ENCODE data around the gene JAM3. TPM values are rescaled to one million over a fixed set of nuclear protein-coding genes. Genes with fewer than 3 reads are reported as not detected.
A peak's percentile ranks its signal among the peaks of the same experiment; 100 is the strongest.

Gene JAM3
- total RNA-seq, 1 donor from 2014 or later = 156 TPM

GRCh38 chr11:134039726-134040385 lies 29.0 kb upstream of the JAM3 start:
- no peak for DNase-seq (ENCODE audit: low spot score)

DNA sequence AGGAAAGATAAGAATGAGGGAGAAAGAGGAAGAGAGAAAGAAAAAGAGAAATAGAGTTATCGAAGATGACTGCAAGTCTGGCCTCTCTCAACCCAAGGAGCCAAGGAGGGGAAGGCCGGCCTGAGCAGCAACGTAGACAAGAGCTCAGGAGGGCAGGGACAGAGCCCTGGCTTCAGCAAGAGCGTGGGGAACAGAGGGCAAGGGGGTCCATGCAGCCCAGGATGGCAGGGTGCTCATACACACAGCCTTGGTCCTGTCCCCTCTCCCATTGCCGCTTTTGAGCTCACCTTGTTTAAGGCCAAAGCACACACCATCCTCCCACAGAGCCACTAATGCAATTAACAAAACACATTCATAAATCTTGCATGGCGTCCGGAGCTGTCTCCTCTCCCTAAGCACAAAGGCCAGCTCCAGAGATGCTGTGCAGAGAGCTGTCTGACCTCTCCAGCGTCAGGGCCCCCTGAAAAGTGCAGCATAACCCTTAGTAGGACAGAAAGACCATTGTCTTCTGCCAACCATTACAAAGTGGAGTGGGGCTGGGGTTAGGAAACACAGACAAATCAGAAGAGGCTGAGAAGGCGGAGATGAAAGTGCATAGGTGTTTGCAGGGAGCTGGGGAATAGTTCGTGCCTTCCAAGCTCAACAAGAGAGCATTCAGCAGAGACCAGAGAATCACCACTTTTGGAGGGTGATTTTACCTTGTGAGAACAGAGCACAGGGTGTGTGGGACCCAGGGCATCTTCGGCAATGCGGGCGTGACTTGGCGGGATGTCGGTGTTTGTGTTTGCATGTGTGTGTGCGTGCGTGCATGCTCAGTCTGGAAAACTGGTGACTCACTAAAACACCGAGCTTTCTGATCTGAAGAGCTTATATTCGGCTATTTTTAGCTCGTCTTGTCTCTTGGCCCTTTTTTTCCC lies 28.2 kb upstream of the JAM3 start:
- DNase-seq (ENCODE audit: low spot score) = peak; percentile 98

GRCh38 chr11:134041349-134041748 lies 27.5 kb upstream of the JAM3 start:
- DNase-seq (ENCODE audit: low spot score) = no peak

GRCh38 chr11:134041791-134042696 lies 26.8 kb upstream of the JAM3 start:
- peak; percentile 97 for DNase-seq (ENCODE audit: low spot score)

- DNase-seq (ENCODE audit: low spot score) = no peak
Measured at GRCh38 chr11:134043821-134044420, 25.0 kb upstream of the JAM3 start.

DNA sequence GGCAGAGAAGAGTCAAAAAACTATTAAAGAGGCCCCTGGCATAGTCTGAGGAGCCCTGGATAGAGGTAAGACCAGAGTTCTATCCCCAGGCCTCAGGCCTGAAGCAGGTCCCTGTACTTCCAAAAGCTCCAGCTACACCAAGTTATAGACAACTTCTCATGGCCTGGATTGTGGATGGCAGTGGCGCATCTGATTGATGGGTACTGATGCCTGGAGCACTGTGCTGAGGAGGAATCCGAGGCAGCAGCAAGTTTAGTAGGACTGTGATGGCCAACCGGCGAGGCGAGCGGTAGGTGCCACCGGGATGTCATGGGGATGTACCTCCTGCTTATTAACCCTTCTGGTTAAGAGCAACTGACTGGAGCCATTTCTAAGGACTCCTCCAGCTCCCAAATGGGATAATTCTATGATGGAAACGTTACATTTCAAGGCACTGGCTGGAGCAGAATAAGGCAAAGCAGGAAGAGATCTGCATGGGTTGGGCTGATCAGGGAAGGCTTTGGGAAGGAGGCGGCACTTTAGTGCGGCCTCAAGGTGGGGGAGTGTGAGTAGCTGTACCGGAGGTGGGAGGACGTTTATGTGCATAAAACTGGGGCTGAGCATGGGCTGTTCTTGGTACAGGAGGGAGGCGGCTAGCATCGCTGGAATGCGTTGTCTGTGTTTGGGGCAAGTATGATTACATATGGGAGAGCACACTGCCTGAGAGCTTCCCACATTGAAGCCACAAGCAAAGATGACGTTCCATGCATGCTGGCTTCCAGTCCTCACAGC lies 24.2 kb upstream of the JAM3 start:
- DNase-seq (ENCODE audit: low spot score) = no peak

- peak; percentile 76 for DNase-seq (ENCODE audit: low spot score)
Measured at GRCh38 chr11:134045799-134046635, 22.9 kb upstream of the JAM3 start.

DNA sequence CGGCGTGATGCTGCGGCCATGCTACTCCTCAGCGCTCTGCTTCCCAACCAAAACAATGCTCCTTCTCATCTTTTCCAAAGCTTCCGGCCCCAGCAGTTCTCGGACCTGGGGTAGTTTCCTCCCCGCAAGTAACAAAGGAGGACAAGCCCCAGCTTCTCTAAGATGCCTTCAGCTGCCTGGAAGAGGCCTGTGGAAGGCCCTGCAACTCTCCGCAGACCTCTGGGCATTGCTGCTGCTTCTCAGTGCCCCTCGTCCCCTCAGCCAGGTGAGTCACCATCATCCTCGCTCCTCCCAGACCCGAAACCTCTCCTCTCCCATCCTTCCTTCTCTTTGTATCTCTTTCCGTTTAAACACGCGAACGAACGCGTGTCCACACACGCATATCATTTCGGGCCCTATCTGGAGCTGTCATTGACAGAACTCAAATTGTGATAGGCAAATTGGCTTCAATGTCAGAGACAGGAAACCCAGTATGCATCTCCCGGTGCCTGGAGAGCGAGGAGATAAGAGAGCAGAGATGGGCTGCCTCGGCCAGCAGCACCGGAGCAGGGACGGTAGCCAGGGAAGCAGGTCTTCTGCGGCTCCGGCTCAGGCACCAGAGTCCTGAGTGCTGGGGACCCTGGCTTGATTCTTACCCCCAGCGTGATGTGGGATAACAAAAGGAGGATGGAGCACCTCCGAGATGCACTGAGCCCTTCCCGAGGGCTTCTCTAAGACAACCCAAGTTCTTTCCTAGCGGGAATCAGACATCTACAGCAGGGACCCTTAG lies 22.0 kb upstream of the JAM3 start:
- DNase-seq (ENCODE audit: low spot score) = no peak

- no peak for DNase-seq (ENCODE audit: low spot score)
Measured at GRCh38 chr11:134047586-134047999, 21.3 kb upstream of the JAM3 start.

DNA sequence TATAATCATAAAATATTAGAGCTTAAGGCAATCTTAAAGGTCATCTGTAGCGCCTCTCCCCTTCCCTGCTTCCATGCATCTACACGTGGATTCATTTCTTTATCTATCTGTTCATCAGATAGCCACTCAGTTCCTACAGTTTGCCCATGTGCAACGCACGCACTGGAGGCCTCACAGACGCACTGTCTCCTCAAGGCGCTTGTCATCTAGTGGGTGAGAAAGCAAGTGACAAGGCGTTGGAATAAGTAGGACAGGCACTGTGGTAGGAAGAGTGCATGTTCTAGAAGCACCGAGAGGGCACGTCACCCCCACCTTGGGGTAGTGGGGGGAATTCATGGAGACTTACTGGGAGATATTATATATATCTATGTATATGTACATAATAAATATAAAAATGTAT lies 20.8 kb upstream of the JAM3 start:
- DNase-seq (ENCODE audit: low spot score) = no peak

DNA sequence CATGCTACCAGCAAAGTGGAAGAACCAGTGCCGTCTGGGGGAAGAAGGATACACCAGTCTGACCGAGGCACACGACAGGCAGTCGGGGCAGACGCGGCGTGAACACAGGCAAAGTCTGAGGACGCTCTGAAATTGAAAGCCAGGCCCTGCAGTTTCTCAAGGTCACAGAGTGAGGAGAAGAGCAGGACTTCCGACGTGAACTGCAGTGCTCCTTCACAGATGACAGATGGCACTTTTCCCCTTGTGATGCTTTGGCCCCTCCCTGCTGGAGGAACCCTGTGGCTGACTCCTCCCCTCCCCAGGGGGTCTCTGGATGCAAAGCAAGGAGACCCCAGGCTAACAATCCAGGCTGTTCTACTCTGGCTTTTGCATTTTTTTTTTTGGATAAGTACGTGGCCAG lies 19.6 kb upstream of the JAM3 start:
- no peak for DNase-seq (ENCODE audit: low spot score)

- peak; percentile 70 for DNase-seq (ENCODE audit: low spot score)
Measured at GRCh38 chr11:134050541-134051383, 18.1 kb upstream of the JAM3 start.

DNA sequence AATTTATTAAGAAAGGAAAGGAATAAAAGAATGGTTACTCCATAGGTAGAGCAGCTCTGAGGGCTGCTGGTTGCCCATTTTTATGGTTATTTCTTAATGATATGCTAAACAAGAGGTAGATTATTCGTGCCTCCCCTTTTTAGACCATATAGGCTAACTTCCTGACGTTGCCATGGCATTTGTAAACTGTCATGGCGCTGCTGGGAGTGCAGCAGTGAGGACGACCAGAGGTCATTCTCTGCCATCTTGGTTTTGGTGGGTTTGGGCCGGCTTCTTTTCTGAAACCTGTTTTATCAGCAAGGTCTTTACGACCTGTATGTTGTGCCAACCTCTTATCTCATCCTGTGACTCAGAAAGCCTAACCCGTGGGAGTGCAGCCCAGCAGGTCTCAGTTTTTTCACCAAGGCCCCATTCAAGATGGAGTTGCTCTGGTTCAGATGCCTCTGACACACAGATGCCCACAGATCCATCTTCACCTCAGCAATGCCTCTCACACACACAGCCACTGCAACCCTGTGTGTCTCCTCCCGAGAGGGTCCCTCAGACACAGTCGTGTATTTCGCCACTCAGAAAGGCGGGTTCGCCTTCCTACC lies 16.4 kb upstream of the JAM3 start:
- DNase-seq (ENCODE audit: low spot score) = no peak

GRCh38 chr11:134052988-134053945 lies 15.6 kb upstream of the JAM3 start:
- DNase-seq (ENCODE audit: low spot score) = no peak

DNA sequence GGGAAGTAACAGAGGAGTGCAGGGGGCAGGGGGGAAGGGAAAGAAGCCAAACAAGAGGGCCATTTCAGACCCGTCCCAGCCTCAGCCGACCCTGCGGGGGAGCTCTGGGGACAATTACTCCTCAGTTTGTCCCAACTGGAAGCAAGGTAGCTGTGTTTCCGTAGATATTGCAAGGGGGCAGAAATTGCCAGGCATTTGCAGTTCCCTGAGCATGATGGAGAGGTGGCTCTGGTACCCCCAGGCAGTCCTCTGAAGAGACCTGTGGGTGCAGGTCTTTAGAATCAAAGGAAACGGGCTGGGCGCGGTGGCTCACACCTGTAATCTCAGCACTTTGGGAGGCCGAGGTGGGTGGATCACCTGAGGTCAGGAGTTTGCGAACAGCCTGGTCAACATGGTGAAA lies 13.8 kb upstream of the JAM3 start:
- DNase-seq (ENCODE audit: low spot score) = no peak

DNA sequence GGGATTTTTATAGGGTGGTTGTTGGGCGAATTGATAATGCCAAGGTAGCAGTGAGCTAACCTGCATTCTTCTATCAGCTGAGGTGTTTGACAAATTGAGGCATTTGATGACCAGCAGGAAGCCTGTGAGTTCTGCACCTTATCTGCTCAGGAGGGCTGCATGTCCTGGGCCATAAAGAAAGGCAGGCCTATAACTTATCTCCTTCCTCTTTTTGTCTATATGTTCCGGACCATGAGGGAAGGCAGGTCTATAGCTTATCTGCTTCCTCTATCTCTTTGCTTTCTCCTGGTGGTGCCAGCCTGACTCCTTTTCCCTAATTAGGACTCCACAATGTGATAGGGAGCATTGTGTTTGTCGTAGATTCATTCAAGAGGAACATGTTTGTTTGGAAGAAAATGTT lies 8.6 kb upstream of the JAM3 start:
- DNase-seq (ENCODE audit: low spot score) = no peak

All from umbilical cord (tissue), 2 donors.